T-cell (primary cell): ENCODE results near the gene SPAG4. TPM values are rescaled to one million over a fixed set of nuclear protein-coding genes. Genes with fewer than 3 reads are reported as not detected.

ENCODE experiments used
- ATAC-seq, 4 experiments: fragments of 200-7000 bp in 3 of 4; fragments of 150-1000 bp in 1 of 4; cut with Tn5 transposase; replicated peaks in 1 of 4; 1 replicate in 3 of 4; 2 replicates in 1 of 4; pipeline ENCODE4 v1.10.0; 2021; ENCODE audit warnings: moderate library complexity in 3 of 4, mild to moderate bottlenecking in 2 of 4, moderate number of reproducible peaks in 1 of 4
- CTCF ChIA-PET, 2 donors: fragments of 300-600 bp; sonication (Branson Sonifier 250); formaldehyde crosslinking; loops; one replicate each; lab custom pipeline; 2022; ENCODE audit warnings: antibody characterized with exemption in 2 of 2; lab: Charles Lee
- POLR2A ChIA-PET, 2 donors: fragments of 300-600 bp; sonication (Branson Sonifier 250); formaldehyde crosslinking; loops; one replicate each; lab custom pipeline; 2022; ENCODE audit warnings: antibody characterized with exemption in 2 of 2; lab: Charles Lee
- DNase-seq, 35 experiments: peaks; one replicate each; pipeline versions ENCODE4 v3.0.0 to v3.0.0-alpha.2; 2013 to 2023
- H3K27ac ChIP-seq: one replicate; pipeline ENCODE4 v1.5.1; 2013; ENCODE audit warnings: low read length
- H3K27me3 ChIP-seq, 2 experiments: replicated peaks in 1 of 2; 1 replicate in 1 of 2; 2 replicates in 1 of 2; pipeline versions ENCODE4 v1.6.1 to v1.7.0; 2013; ENCODE audit warnings: low read length in 1 of 2, mixed read lengths in 1 of 2; ENCODE audit not compliant: control insufficient read depth in 2 of 2, insufficient read depth in 2 of 2; ENCODE audit errors: extremely low read depth in 1 of 2
- H3K36me3 ChIP-seq, 2 donors: 1 replicate in 1 of 2; 2 replicates in 1 of 2; pipeline versions ENCODE4 v1.6.1 to v1.7.0; 2013; ENCODE audit warnings: low read length in 1 of 2; ENCODE audit not compliant: control insufficient read depth in 2 of 2, insufficient read depth in 1 of 2; ENCODE audit errors: extremely low read depth in 1 of 2
- H3K4me1 ChIP-seq, 2 experiments: 1 replicate in 1 of 2; 2 replicates in 1 of 2; pipeline versions ENCODE4 v1.6.1 to v1.7.0; 2013; ENCODE audit warnings: low read length in 2 of 2, mixed read lengths in 1 of 2; ENCODE audit not compliant: insufficient read depth in 2 of 2, control insufficient read depth in 1 of 2; ENCODE audit errors: extremely low read depth in 1 of 2
- H3K4me3 ChIP-seq, 2 donors: 1 replicate in 1 of 2; 2 replicates in 1 of 2; pipeline versions ENCODE4 v1.5.1 to v1.7.0; 2013; ENCODE audit warnings: mild to moderate bottlenecking in 2 of 2, low read length in 1 of 2, moderate library complexity in 1 of 2; ENCODE audit not compliant: control insufficient read depth in 1 of 2; ENCODE audit errors: extremely low read depth in 1 of 2
- H3K9me3 ChIP-seq: 2 replicates; pipeline ENCODE4 v1.7.0; 2013
- H3K27ac Mint-ChIP-seq, 2 donors: one replicate each; pipeline ENCODE4 v1.8.0; 2020 to 2021; ENCODE audit warnings: mild to moderate bottlenecking in 2 of 2, mixed read lengths in 2 of 2
- H3K27me3 Mint-ChIP-seq, 2 donors: one replicate each; pipeline ENCODE4 v1.8.0; 2021 to 2022; ENCODE audit warnings: mixed read lengths in 2 of 2
- H3K36me3 Mint-ChIP-seq: one replicate; pipeline ENCODE4 v1.8.0; 2021; ENCODE audit warnings: mixed read lengths
- H3K4me1 Mint-ChIP-seq, 3 donors: one replicate each; pipeline ENCODE4 v1.8.0; 2020 to 2022; ENCODE audit warnings: mixed read lengths in 3 of 3, mild to moderate bottlenecking in 1 of 3
- H3K4me3 Mint-ChIP-seq, 3 donors: one replicate each; pipeline ENCODE4 v1.8.0; 2020 to 2022; ENCODE audit warnings: mild to moderate bottlenecking in 3 of 3, mixed read lengths in 3 of 3, moderate library complexity in 3 of 3
- H3K9me3 Mint-ChIP-seq, 3 donors: one replicate each; pipeline ENCODE4 v1.8.0; 2020 to 2022; ENCODE audit warnings: mixed read lengths in 3 of 3
- WGBS: methylation state at CpG from one replicate; pipeline ENCODE4 v1.1.5; 2013; ENCODE audit warnings: missing lambda C conversion rate; ENCODE audit not compliant: insufficient coverage; 5-methylcytosine and 5-hydroxymethylcytosine counted together
- total RNA-seq, 35 experiments: library from RNA in 6 of 35; stranded (reverse) in 6 of 35; fragments of 120-200 nt in 1 of 35; gene quantifications; one replicate each; pipeline versions ENCODE4 v1.2.1 to v1.2.4 and lab custom pipeline; 2013 to 2026

SPAG4 gene
- total RNA-seq, 5 donors from 2014 or later (not counting 1 experiment from before 2014, with no cell fraction given), result 0.76 to 26.4 (median 1.2) TPM

DNA sequence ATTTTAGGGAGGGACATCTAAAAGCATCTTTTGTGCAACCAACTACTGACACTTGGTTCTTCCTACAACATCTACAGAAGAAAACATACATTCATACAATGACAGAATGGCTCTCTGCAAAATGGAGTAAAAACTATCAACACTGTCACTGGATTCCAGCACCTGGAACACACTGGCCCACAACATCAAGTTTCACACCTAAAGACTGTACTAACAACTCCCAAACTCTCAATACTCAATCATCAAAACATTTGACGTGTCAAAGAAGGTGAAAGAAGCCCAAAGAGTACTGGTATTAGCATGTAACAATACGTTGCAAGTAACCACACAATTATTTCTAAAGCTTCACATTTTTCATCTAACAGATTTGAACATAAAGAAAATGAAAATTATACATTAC is 46.9 kb downstream of the SPAG4 start:
- H3K27ac Mint-ChIP-seq, result peak overlapping the region; percentile 99
- peaks cover 40 to 46% of the 10 kb centered on the region in 2 experiments for H3K4me1 ChIP-seq
- WGBS, result 0% methylated on average over 1 of the region's 2 CpGs
- ATAC-seq, result no peak
- H3K27ac ChIP-seq, result peak overlapping the region; percentile 100
- ChIA-PET POLR2A (interaction anchor here in 1 of 2 donors (0.6 to 1.2 kb wide), 3 partner anchors 14 to 47 kb away, joined by 3 to 9 read pairs (median 3); partner anchors contain the start of gene SPAG4), CTCF (interaction anchor here in 1 of 2 donors (2.9 kb wide), 1 partner anchor 44 kb away, joined by 13 read pairs; no protein-coding TSS in a partner anchor)
- H3K4me1 Mint-ChIP-seq, result peaks cover 64 to 69% (median 67%) of the 10 kb centered on the region in 3 donors
- no peaks in the 10 kb centered on the region for H3K27me3 ChIP-seq
- H3K36me3 ChIP-seq, result no peaks in the 10 kb centered on the region
- H3K9me3 ChIP-seq, result no peaks in the 10 kb centered on the region
- H3K4me3 ChIP-seq, result peak overlapping the region in 1 of 2 donors; percentile 22
- DNase-seq, result peak in 1 of 35 experiments; percentile 24
- no peaks in the 10 kb centered on the region for H3K36me3 Mint-ChIP-seq
- peak overlapping the region; percentile 92 to 95 (median 93) for H3K4me3 Mint-ChIP-seq
- H3K9me3 Mint-ChIP-seq, result no peaks in the 10 kb centered on the region
- no peaks in the 10 kb centered on the region for H3K27me3 Mint-ChIP-seq

GRCh38 chr20:35663516-35664465 is 48.2 kb downstream of the SPAG4 start:
- peak overlapping the region; percentile 99 for H3K27ac Mint-ChIP-seq
- ATAC-seq (peak; percentile 56 to 68 (median 63)), DNase-seq (peak; percentile 46 to 79 (median 66))
- WGBS, result 0% methylated on average over 21 of the region's 28 CpGs
- H3K36me3 ChIP-seq, result peaks cover 0 to 6% of the 10 kb centered on the region in 2 donors
- peaks cover 56 to 59% (median 57%) of the 10 kb centered on the region in 3 donors for H3K4me1 Mint-ChIP-seq
- H3K27ac ChIP-seq, result peak overlapping the region; percentile 100
- H3K27me3 Mint-ChIP-seq, result no peaks in the 10 kb centered on the region
- H3K27me3 ChIP-seq, result no peaks in the 10 kb centered on the region
- peaks cover 30 to 45% of the 10 kb centered on the region in 2 experiments for H3K4me1 ChIP-seq
- no peaks in the 10 kb centered on the region for H3K9me3 ChIP-seq
- ChIA-PET POLR2A (interaction anchor here (0.5 to 2.0 kb wide), 13 partner anchors 19 to 1820 kb away, joined by 3 to 13 read pairs (median 4); partner anchors contain the start of genes RBM39 (in 2 of the 2) and SPAG4 (in 2 of the 2)), CTCF (interaction anchor here in 1 of 2 donors (0.8 to 2.9 kb wide), 4 partner anchors 17 to 48 kb away, joined by 3 to 13 read pairs (median 6); partner anchors contain the start of gene SPAG4)
- no peaks in the 10 kb centered on the region for H3K9me3 Mint-ChIP-seq
- peak overlapping the region; percentile 92 to 95 (median 93) for H3K4me3 Mint-ChIP-seq
- peak overlapping the region; percentile 88 to 99 for H3K4me3 ChIP-seq
- peaks cover 6% of the 10 kb centered on the region for H3K36me3 Mint-ChIP-seq

DNA sequence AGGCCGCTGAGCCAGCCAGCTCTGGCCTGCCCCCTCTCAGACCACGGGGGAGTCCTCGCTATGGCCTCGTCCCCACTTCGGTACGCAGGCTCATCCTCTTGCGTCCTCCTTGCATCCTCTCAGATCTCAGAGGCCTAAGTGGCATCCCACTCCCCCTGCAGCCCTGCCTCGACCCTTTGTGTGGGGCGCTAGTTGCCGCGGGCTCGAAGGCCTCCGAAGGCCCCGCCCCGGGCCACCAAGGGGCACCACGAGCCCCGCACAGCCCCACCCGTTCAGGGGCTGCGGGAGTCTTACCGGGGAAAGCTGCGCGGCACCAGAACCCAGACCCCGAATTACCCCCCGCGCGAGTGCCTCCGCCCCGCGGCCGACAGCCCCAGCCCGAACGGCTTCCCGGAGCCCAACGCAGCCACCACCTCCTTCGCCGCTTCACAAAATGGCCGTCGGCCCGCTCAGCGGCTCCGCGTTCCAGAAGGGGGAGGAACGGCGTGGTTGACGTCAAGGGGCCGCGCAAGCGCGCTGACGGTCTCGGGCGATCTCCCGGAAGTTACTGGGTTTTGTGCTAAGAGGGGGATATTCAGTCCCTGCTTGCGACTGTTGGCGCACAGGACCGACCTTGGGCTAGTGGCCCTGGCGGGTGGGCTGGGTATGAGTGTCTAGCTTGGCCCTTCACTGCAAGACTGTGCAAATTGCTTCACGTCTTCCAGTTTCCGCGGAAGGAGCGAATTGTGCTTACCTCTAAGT is 49.0 kb downstream of the SPAG4 start, which contains the start of the genes CPNE1 and RBM12:
Gene CPNE1, minus strand, starts transcription at position 435 of the 741 bp plus-strand sequence. CDS start 31,977 bp downstream, outside the sequence.
Gene RBM12, minus strand, starts transcription at position 435 of the 741 bp plus-strand sequence. CDS start 9,578 bp downstream, outside the sequence.
- Mint-ChIP-seq H3K27me3 (no peaks in the 10 kb centered on the region), H3K27ac (peak within 1 kb of the TSS; percentile 99), H3K36me3 (peaks cover 12% of the 10 kb centered on the region), H3K4me3 (peak within 1 kb of the TSS; percentile 92 to 95 (median 93)), H3K9me3 (no peaks in the 10 kb centered on the region), H3K4me1 (peaks cover 48 to 50% (median 50%) of the 10 kb centered on the region in 3 donors)
- peak within 1 kb of the TSS; percentile 88 to 99 for H3K4me3 ChIP-seq
- ATAC-seq (peak; percentile 81 to 85 (median 83)), DNase-seq (peak; percentile 87 to 96 (median 92))
- peaks cover 0 to 14% of the 10 kb centered on the region in 2 donors for H3K36me3 ChIP-seq
- 0% methylated on average over 61 of the region's 61 CpGs for WGBS
- H3K9me3 ChIP-seq, result no peaks in the 10 kb centered on the region
- peak within 1 kb of the TSS; percentile 100 for H3K27ac ChIP-seq
- no peaks in the 10 kb centered on the region for H3K27me3 ChIP-seq
- ChIA-PET POLR2A (interaction anchor here (0.5 to 2.0 kb wide), 8 partner anchors 10 to 253 kb away, joined by 3 to 13 read pairs (median 6); partner anchors contain the start of genes RBM39 (in 2 of the 2) and SPAG4 (in 2 of the 2)), CTCF (interaction anchor here in 1 of 2 donors (0.5 to 2.9 kb wide), 3 partner anchors 18 to 49 kb away, joined by 3 to 13 read pairs (median 8); partner anchors contain the start of gene SPAG4)
- peaks cover 30 to 39% of the 10 kb centered on the region in 2 experiments for H3K4me1 ChIP-seq

- no peaks in the 10 kb centered on the region for H3K27me3 ChIP-seq
- Mint-ChIP-seq H3K27me3 (no peaks in the 10 kb centered on the region), H3K9me3 (no peaks in the 10 kb centered on the region), H3K4me1 (peaks cover 36 to 38% (median 37%) of the 10 kb centered on the region in 3 donors), H3K27ac (peak overlapping the region in 1 of 2 donors; percentile 48), H3K36me3 (peaks cover 25% of the 10 kb centered on the region), H3K4me3 (peak overlapping the region; percentile 20 to 51 (median 28))
- POLR2A ChIA-PET, result interaction anchor here (0.5 to 1.2 kb wide), 6 partner anchors 10 to 1218 kb away, joined by 3 to 4 read pairs (median 4); no protein-coding TSS in a partner anchor
- peaks cover 0 to 27% of the 10 kb centered on the region in 2 donors for H3K36me3 ChIP-seq
- no peaks in the 10 kb centered on the region for H3K9me3 ChIP-seq
- WGBS, result 98% methylated on average over 11 of the region's 17 CpGs
- H3K4me1 ChIP-seq, result peaks cover 20 to 27% of the 10 kb centered on the region in 2 experiments
- DNase-seq (no peak), ATAC-seq (no peak)
- no peak overlapping the region for H3K4me3 ChIP-seq
- CTCF ChIA-PET, result interaction anchor here in 1 of 2 donors (0.7 kb wide), 2 partner anchors 64 to 69 kb away, joined by 3 to 4 read pairs; no protein-coding TSS in a partner anchor
- no peak overlapping the region for H3K27ac ChIP-seq
Measured at GRCh38 chr20:35665949-35666288, 50.3 kb downstream of the SPAG4 start.

- WGBS, result 88% methylated on average over 1 of the region's 5 CpGs
- Histone ChIP-seq H3K4me1 (peaks cover 0 to 7% of the 10 kb centered on the region in 2 experiments), H3K27ac (no peak overlapping the region), H3K4me3 (no peak overlapping the region), H3K9me3 (no peaks in the 10 kb centered on the region), H3K27me3 (no peaks in the 10 kb centered on the region), H3K36me3 (peaks cover 0 to 53% of the 10 kb centered on the region in 2 donors)
- ChIA-PET CTCF (interaction anchor here in 1 of 2 donors (0.8 kb wide), 1 partner anchor 17 kb away, joined by 4 read pairs; no protein-coding TSS in a partner anchor), POLR2A (interaction anchor here (0.5 to 0.6 kb wide), 3 partner anchors 48 to 181 kb away, joined by 3 to 4 read pairs (median 4); no protein-coding TSS in a partner anchor)
- Mint-ChIP-seq H3K4me3 (no peak overlapping the region), H3K27ac (no peak overlapping the region), H3K4me1 (peaks cover 4 to 6% (median 6%) of the 10 kb centered on the region in 3 donors), H3K9me3 (no peaks in the 10 kb centered on the region), H3K36me3 (peaks cover 45% of the 10 kb centered on the region), H3K27me3 (no peaks in the 10 kb centered on the region)
- no peak for ATAC-seq
- DNase-seq, result no peak
Measured at GRCh38 chr20:35669221-35669620, 53.6 kb downstream of the SPAG4 start.
